GM23248 (cell line): ENCODE measurements around the gene RTN4RL1.

ENCODE experiments used
- EZH2 ChIP-seq: fragments of 200-600 bp; sonication (generic); IDR thresholded peaks from 2 replicates; pipeline ENCODE4 v1.6.1; 2018; ENCODE audit warnings: antibody characterized with exemption, mild to moderate bottlenecking; ENCODE audit not compliant: insufficient read depth, poor library complexity, severe bottlenecking
- EZH2phosphoT487 ChIP-seq: fragments of 200-600 bp; sonication (generic); IDR thresholded peaks from 2 replicates; pipeline ENCODE4 v1.6.1; 2018; ENCODE audit warnings: antibody characterized with exemption, moderate library complexity, mild to moderate bottlenecking, low read depth; ENCODE audit not compliant: insufficient read depth

GRCh38 chr17:1947743-1948516 lies 77.2 kb downstream of the RTN4RL1 start:
- TF ChIP-seq EZH2 (no peak), EZH2phosphoT487 (no peak)
